ENCODE results near the gene EIF3B.
"Not testable (repeated sequence)": the region's sequence is repeated elsewhere in the genome, so short reads cannot be mapped to it uniquely, and the experiment has no call there.

The EIF3B gene

DNA sequence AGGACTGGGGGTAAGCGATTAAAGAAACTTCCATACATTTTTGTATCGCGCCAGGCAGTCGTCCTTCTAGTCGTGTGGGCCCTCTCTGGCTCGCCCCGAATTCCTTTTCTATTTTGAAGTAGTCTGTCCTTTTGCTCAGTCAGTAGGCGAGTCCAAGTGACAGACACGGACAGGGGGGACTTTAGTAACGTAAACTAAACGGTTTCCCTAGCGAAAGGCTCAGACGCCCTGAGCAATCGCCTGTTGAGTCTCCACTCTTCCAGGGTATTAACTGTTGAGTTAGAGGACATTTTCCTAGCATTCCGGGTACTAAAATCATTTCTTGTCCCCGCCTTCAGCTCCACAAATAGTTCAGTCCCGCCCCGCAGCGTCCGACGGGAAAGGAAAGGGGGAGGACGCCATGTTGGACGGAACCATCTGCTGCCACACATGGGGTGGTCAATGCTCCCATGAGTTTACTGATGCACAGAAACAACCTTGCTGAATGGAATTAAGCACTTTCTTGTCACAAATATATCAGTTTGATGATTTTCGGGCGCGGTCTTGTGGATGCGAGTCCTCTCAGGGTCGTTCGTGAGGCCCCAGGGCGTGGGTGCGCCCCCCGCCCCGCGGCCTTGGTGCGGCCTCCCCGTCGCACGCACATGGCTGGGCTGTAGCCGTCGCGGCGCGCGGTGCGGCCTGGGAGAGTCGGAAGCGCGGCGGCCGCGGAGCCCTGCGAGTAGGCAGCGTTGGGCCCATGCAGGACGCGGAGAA, at the start of gene EIF3B:
EIF3B (plus strand) TSS at position 642 of the 753 bp plus-strand sequence; CDS start at position 737, 95 bp downstream.
- Histone ChIP-seq H3K9me3 (ENCODE audit: control insufficient read depth, low read length) (no peaks in the 10 kb centered on the region), H3K36me3 (ENCODE audit: control insufficient read depth, insufficient read depth, low read length) (no peaks in the 10 kb centered on the region), H3K27me3 (ENCODE audit: control insufficient read depth, insufficient read depth, low read length) (no peaks in the 10 kb centered on the region), H3K9ac (ENCODE audit: low read length) (peak within 1 kb of the TSS; percentile 99), H3K4me3 (ENCODE audit: low read length) (peak within 1 kb of the TSS; percentile 91), H3K4me1 (ENCODE audit: control insufficient read depth, insufficient read depth, low read length) (peaks cover 31% of the 10 kb centered on the region)

DNA sequence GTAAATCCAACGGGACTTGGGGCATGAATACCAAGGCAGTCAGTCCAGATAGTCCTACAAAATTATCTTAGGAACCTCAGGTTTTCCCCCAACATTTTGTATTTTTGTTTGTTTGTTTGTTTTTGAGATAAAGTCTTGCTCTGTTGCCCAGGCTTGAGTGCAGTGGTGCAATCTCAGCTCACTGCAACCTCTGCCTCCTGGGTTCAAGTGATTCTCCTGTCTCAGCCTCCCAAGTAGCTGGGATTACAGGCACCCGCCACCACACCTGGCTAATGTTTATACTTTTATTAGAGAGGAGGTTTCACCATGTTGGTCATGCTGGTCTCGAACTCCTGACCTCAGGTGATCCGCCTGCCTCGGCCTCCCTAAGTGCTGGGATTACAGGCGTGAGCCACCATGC, 49.4 kb upstream of the EIF3B start:
- not testable (repeated sequence) for H3K9ac ChIP-seq (ENCODE audit: low read length); H3K9me3 ChIP-seq (ENCODE audit: control insufficient read depth, low read length); H3K27me3 ChIP-seq (ENCODE audit: control insufficient read depth, insufficient read depth, low read length); H3K36me3 ChIP-seq (ENCODE audit: control insufficient read depth, insufficient read depth, low read length); H3K4me3 ChIP-seq (ENCODE audit: low read length); H3K4me1 ChIP-seq (ENCODE audit: control insufficient read depth, insufficient read depth, low read length)

GRCh38 chr7:2306688-2307087, 47.9 kb upstream of the EIF3B start:
- Histone ChIP-seq H3K4me1 (ENCODE audit: control insufficient read depth, insufficient read depth, low read length) (peaks cover 8% of the 10 kb centered on the region), H3K36me3 (ENCODE audit: control insufficient read depth, insufficient read depth, low read length) (no peaks in the 10 kb centered on the region), H3K27me3 (ENCODE audit: control insufficient read depth, insufficient read depth, low read length) (no peaks in the 10 kb centered on the region), H3K9me3 (ENCODE audit: control insufficient read depth, low read length) (no peaks in the 10 kb centered on the region), H3K9ac (ENCODE audit: low read length) (no peak overlapping the region), H3K4me3 (ENCODE audit: low read length) (no peak overlapping the region)

DNA sequence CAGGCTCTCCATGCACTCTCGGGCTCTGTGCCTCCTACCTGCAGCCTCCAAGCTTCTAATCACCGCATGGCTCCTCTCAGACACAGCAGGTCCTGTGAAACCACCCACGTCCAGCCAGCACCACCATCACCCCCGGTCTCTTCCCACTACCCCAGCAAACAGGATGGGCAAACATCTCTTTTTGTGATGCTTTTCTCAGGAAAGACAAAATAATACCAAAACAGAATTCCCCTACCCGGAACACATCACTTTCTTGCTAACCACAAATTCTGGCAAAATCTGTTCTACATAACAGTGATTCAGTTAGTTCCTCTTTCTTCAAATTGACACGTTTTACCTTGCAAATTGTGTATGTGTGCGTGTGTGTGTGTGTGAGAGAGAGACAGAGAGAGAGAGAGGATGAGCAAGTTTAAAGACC, 46.9 kb upstream of the EIF3B start:
- H3K9me3 ChIP-seq (ENCODE audit: control insufficient read depth, low read length) = no peaks in the 10 kb centered on the region
- H3K4me1 ChIP-seq (ENCODE audit: control insufficient read depth, insufficient read depth, low read length) = peaks cover 8% of the 10 kb centered on the region
- no peaks in the 10 kb centered on the region for H3K27me3 ChIP-seq (ENCODE audit: control insufficient read depth, insufficient read depth, low read length)
- no peaks in the 10 kb centered on the region for H3K36me3 ChIP-seq (ENCODE audit: control insufficient read depth, insufficient read depth, low read length)
- H3K9ac ChIP-seq (ENCODE audit: low read length) = no peak overlapping the region
- no peak overlapping the region for H3K4me3 ChIP-seq (ENCODE audit: low read length)

DNA sequence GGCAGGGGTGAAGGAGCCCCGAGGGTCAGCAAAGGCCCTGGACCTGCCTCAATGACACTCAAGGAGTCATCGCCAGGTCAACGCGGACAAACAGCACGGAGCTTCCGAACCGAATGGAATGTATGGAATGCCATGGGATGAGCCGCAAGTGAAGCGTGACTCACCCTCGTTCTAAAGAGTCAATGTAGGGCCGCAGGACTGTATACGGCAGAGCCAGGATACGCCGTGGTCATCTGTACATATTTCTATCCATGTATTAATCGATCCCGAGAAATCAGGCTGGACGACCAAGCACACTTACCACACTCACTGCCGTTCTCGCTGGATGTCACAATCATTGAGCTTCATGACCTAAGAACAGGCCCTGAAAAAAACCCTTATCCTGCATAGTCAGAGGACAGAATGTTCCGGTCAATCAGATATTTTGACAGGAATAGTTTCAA, 44.7 kb upstream of the EIF3B start:
- H3K9ac ChIP-seq (ENCODE audit: low read length) = no peak overlapping the region
- H3K4me1 ChIP-seq (ENCODE audit: control insufficient read depth, insufficient read depth, low read length) = peaks cover 1% of the 10 kb centered on the region
- no peaks in the 10 kb centered on the region for H3K9me3 ChIP-seq (ENCODE audit: control insufficient read depth, low read length)
- H3K27me3 ChIP-seq (ENCODE audit: control insufficient read depth, insufficient read depth, low read length) = no peaks in the 10 kb centered on the region
- H3K36me3 ChIP-seq (ENCODE audit: control insufficient read depth, insufficient read depth, low read length) = no peaks in the 10 kb centered on the region
- no peak overlapping the region for H3K4me3 ChIP-seq (ENCODE audit: low read length)

DNA sequence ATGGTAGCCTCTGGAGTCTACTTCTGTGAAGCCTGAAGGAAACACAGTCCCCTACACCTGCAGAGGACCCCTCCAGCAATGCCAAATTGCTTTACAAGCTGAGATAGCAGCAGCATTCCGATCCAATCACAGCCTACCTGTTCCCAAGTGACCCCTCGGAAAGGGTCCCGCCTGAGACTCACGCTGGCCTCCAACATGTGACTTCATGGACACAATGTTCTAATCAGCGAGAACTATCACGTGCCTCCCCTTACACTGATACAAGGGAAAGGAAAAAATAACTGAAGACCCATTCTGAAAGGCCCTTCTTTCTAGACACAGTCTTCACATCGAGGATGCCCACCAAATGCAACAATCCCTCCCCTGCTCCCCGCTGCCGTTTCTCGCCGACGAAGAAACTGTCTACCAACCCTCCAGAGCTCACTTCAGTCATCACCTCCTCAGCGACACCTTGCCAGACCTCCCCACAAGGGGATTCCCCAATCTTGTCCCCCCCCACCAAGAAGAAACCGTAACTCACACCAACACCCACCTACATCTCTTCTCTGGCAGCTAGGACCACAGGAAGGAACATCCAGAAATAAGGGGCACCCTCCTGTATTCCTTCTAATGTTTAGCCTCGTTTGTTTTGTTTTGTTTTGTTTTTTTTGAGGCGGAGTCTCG, 42.2 kb upstream of the EIF3B start:
- Histone ChIP-seq H3K4me3 (ENCODE audit: low read length) (no peak overlapping the region), H3K9me3 (ENCODE audit: control insufficient read depth, low read length) (no peaks in the 10 kb centered on the region), H3K27me3 (ENCODE audit: control insufficient read depth, insufficient read depth, low read length) (no peaks in the 10 kb centered on the region), H3K9ac (ENCODE audit: low read length) (no peak overlapping the region), H3K36me3 (ENCODE audit: control insufficient read depth, insufficient read depth, low read length) (no peaks in the 10 kb centered on the region), H3K4me1 (ENCODE audit: control insufficient read depth, insufficient read depth, low read length) (no peaks in the 10 kb centered on the region)

DNA sequence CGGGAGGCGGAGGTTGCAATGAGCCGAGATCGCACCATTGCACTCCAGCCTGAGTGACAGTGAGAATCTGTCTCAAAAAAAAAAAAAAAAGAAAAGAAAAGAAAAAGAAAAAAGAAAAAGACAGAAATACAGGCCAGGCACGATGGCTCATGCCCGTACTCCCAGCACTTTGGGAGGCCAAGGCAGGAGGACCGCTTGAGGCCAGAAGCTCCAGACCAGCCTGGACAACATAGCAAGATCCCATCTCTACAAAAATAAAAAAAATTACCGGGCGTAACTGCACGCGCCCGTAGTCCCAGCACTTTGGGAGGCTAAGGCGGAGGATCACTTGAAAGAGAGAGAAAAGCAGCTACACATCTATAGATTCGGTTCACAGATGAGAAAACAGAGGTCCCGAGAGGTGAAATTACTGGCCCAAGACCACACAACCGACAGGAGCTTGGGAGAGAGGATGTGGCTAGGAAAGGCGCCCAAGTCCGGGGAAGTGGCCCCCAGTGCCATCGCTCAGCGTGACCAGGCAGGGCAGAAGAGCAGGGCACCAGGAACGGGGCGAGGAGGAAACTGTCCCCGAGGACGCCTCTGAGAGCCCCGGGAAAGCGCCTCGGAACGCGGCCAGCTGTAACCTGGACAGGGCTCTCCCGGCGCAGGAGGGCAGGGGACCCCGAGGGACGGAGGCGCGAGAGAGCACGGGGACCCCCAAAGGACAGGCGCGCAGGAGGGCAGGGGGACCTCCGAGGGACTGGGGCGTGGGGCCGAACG, 41.0 kb upstream of the EIF3B start:
- Histone ChIP-seq H3K9ac (ENCODE audit: low read length) (peak overlapping the region; percentile 83), H3K36me3 (ENCODE audit: control insufficient read depth, insufficient read depth, low read length) (no peaks in the 10 kb centered on the region), H3K27me3 (ENCODE audit: control insufficient read depth, insufficient read depth, low read length) (no peaks in the 10 kb centered on the region), H3K9me3 (ENCODE audit: control insufficient read depth, low read length) (no peaks in the 10 kb centered on the region), H3K4me1 (ENCODE audit: control insufficient read depth, insufficient read depth, low read length) (no peaks in the 10 kb centered on the region), H3K4me3 (ENCODE audit: low read length) (peak overlapping the region; percentile 71)

DNA sequence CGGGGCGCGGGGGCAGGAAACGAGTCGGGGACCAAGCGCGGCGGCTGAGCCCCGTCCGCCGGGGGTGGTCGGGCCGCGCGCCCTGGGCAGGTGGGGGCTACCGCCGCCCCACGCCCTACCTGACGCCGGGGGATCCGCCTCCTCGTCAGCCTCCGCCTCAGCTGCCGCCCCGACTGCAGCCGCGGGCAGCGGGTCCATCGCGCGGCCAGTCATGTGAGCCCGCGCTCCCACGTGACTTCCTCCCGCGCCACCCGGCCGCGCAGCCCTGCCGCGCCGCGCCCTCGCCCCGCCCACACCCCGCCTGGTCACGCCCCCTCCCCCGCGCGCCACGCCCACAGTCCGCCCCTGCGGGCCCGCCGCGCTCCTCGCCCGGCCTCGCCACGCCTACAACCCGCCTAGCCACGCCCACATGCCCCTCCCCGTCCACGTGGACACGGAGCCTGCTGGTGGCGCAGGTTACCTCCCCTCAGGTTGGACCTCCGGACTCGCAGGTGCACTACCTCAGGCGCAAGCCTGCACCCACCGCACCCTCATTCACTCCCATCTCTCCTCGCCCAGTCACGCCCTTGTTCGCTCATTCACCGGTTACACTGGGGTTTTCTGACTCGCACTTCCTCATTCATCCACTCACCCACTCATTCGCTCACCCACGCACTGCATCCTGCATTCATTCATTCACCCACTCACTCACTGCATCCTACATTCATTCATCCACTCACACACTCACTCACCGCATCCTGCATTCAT, 40.2 kb upstream of the EIF3B start, which contains the start of gene SNX8:
SNX8 (minus strand) TSS at position 233 of the 747 bp plus-strand sequence; CDS start at position 213, 20 bp downstream.
- no peaks in the 10 kb centered on the region for H3K9me3 ChIP-seq (ENCODE audit: control insufficient read depth, low read length)
- no peaks in the 10 kb centered on the region for H3K36me3 ChIP-seq (ENCODE audit: control insufficient read depth, insufficient read depth, low read length)
- H3K9ac ChIP-seq (ENCODE audit: low read length) = peak within 1 kb of the TSS; percentile 83
- H3K27me3 ChIP-seq (ENCODE audit: control insufficient read depth, insufficient read depth, low read length) = no peaks in the 10 kb centered on the region
- H3K4me1 ChIP-seq (ENCODE audit: control insufficient read depth, insufficient read depth, low read length) = no peaks in the 10 kb centered on the region
- peak within 1 kb of the TSS; percentile 71 for H3K4me3 ChIP-seq (ENCODE audit: low read length)

GRCh38 chr7:2314956-2315530, 39.6 kb upstream of the EIF3B start:
- H3K4me3 ChIP-seq (ENCODE audit: low read length) = peak overlapping the region; percentile 54
- not testable (repeated sequence) for H3K9me3 ChIP-seq (ENCODE audit: control insufficient read depth, low read length); H3K27me3 ChIP-seq (ENCODE audit: control insufficient read depth, insufficient read depth, low read length); H3K36me3 ChIP-seq (ENCODE audit: control insufficient read depth, insufficient read depth, low read length); H3K4me1 ChIP-seq (ENCODE audit: control insufficient read depth, insufficient read depth, low read length); H3K9ac ChIP-seq (ENCODE audit: low read length)

DNA sequence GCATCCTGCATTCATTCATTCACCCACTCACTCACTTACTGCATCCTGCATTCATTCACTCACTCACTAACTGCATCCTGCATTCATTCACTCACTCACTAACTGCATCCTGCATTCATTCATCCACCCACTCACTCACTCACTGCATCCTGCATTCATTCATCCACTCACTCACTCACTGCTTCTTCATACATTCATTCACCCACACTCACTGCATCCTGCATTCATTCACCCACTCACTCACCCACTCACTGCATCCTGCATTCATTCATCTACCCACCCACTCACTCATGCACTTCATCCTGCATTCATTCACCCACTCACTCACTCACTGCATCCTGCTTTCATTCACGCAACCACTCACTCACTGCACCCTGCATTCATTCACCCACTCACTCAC, 38.8 kb upstream of the EIF3B start:
- Histone ChIP-seq H3K9ac (ENCODE audit: low read length) (no peak overlapping the region), H3K4me1 (ENCODE audit: control insufficient read depth, insufficient read depth, low read length) (no peaks in the 10 kb centered on the region), H3K9me3 (ENCODE audit: control insufficient read depth, low read length) (no peaks in the 10 kb centered on the region), H3K27me3 (ENCODE audit: control insufficient read depth, insufficient read depth, low read length) (no peaks in the 10 kb centered on the region), H3K36me3 (ENCODE audit: control insufficient read depth, insufficient read depth, low read length) (no peaks in the 10 kb centered on the region), H3K4me3 (ENCODE audit: low read length) (no peak overlapping the region)

DNA sequence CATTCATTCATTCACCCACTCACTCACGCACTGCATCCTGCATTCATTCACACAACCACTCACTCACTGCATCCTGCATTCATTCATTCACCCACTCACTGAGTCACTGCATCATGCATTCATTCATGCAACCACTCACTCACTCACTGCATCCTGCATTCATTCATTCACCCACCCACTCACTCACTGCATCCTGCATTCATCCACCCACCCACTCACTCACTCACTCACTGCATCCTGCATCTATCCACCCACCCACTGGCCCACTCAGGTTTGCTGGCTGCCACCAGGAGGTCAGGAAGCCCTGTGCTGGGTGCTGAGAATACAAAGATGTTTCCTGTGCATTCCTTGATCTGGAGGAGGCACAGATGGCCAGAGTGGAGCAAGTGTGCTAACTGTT, 38.0 kb upstream of the EIF3B start:
- no peaks in the 10 kb centered on the region for H3K27me3 ChIP-seq (ENCODE audit: control insufficient read depth, insufficient read depth, low read length)
- no peaks in the 10 kb centered on the region for H3K36me3 ChIP-seq (ENCODE audit: control insufficient read depth, insufficient read depth, low read length)

More for the DNA sequence above, 38.0 kb upstream of the EIF3B start:
- H3K4me1 ChIP-seq (ENCODE audit: control insufficient read depth, insufficient read depth, low read length) = no peaks in the 10 kb centered on the region
- no peak overlapping the region for H3K9ac ChIP-seq (ENCODE audit: low read length)
- H3K9me3 ChIP-seq (ENCODE audit: control insufficient read depth, low read length) = no peaks in the 10 kb centered on the region
- no peak overlapping the region for H3K4me3 ChIP-seq (ENCODE audit: low read length)

All from mucosa of stomach (tissue), 1 donor.